ENCODE results near the gene PNMA6A. TPM values are rescaled to one million over a fixed set of nuclear protein-coding genes. Genes with fewer than 3 reads are reported as not detected.

PNMA6A gene
- total RNA-seq: 0.69 TPM in 1 of 2 replicates, not detected in the other

GRCh38 chrX:153071909-153072583, at the start of gene PNMA6A:
PNMA6A (plus strand) TSS chrX:153072454; CDS start chrX:153073063, 609 bp downstream.

DNA sequence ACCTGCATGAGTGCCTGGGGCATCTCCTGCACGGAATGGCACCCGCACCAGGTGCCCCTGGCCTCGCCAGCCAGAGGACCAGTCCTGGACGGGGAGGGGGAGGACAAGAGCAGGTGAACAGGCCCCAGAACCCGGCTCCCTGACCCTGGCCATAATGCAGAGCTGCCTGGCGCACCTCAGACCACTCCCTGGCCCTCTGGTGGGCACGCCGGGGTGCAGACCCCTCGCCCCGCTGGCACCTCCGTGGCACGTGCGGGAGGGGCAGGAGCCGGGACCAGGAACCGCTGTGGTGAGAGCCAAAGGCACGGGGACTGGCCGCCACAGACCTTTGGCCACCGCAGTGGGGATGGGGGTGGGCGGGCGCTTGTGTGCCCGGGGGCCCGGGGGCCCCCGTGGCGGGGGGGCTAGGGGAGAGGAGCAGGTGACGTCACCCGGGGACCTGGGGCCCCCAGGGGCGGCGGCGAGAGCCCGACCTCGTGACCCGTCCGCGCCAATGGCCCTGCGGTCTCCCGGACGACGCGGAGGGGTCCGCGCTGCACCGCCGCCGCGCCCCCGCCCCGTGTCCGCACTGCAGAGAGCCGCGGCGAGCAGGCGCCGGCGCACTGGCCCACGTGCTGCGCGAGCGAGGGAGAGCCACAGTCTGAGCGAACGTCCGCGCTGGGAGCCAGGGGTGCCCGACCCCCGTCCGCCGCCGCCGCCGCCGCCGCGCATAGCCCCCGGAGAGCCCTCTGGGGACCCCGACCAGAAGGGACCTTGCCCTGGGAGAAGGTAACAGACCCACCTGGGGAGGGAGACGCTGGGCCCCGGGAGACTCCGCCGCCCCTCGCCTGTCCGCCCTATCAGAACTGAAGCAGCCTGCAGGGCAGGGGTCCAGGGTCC, 16.1 kb upstream of the PNMA6A start, which contains the start of gene PNMA3:
TSS of gene PNMA3 (plus strand) at position 600 of the 879 bp plus-strand sequence. CDS start 586 bp downstream, outside the sequence.

Other genes starting within 250 kb of the PNMA6A start
- gene CETN2, start 241.7 kb upstream of the PNMA6A start, total RNA-seq: 26.8 and 31.7 TPM in 2 replicates
- gene NSDHL, start 241.4 kb upstream of the PNMA6A start, total RNA-seq: 18.3 and 20.3 TPM in 2 replicates
- gene ZNF185, start 174.4 kb upstream of the PNMA6A start, total RNA-seq: 1.6 and 2.2 TPM in 2 replicates
- not detected in 2 replicates for gene PNMA5, start 78.3 kb upstream of the PNMA6A start, total RNA-seq
- not detected in 2 replicates for gene PNMA3, start 16.0 kb upstream of the PNMA6A start, total RNA-seq
- gene MAGEA1, start 106.8 kb downstream of the PNMA6A start, total RNA-seq: not detected in 2 replicates
- not detected in 2 replicates for gene PNMA6F, start 249.3 kb downstream of the PNMA6A start, total RNA-seq

Measured in cardiac ventricle fibroblast (primary cell).